IPS-NIHi11 (cell line): ENCODE measurements around the gene TWSG1.
A peak's percentile ranks its signal among the peaks of the same experiment; 100 is the strongest.

Experiments
- DNase-seq: peaks from one replicate; pipeline ENCODE4 v3.0.0; 2012; ENCODE audit warnings: mixed read lengths, low spot score

TWSG1 gene

DNA sequence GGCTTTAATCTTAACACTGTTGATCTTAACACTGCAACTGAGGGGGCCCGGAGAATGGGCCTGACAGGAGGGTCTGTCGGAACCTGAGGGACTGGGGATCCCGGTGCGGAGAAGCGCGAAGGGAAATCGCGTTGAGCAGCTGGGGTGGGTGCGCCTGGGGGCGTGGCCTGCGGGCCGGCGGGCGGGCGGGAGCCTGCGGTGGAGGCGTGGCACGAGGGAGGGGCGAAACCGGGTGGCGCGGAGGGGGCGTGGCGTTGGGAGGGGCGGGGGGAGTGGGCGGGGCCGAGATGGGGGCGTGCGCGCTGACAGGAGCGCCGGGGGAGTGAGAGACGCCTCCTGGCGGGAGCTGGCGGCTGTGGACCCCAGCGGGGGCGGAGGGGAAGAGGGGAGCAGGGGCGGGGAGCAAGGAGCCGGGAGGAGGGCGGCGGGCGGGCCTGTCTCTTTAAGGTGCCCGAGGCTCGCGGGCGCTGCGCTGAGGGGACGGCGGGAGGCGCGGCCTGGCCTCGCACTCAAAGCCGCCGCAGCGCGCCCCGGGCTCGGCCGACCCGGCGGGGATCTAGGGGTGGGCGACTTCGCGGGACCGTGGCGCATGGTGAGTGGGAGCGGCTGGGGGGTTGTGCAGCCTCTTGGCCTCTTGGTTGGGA lies at the start of gene TWSG1:
TSS of gene TWSG1 (plus strand) at position 445 of the 644 bp plus-strand sequence. CDS start 2,457 bp downstream, outside the sequence.
- DNase-seq: peak; percentile 97

DNA sequence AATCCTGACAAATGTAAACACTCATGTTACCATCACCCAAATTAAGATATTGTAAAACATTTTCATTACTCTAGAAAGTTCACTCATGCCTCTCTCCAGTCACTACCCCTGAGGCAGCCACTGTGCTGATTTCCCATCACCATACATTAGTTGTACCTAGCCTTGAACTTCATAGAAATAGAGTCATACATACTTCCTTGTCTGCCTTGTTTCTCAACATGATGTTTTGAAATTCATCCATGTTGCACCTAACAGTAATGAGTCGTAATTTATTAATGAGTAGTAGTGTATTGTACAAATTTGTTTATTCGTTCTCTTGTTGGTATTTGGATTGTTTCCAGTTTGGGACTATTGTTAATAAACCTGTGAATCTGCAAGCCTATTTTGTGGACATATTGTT lies 49.0 kb upstream of the TWSG1 start:
- no peak for DNase-seq

GRCh38 chr18:9287036-9287435 lies 47.5 kb upstream of the TWSG1 start:
- no peak for DNase-seq

- DNase-seq: no peak
Observed at GRCh38 chr18:9289698-9290097, 44.9 kb upstream of the TWSG1 start.

DNA sequence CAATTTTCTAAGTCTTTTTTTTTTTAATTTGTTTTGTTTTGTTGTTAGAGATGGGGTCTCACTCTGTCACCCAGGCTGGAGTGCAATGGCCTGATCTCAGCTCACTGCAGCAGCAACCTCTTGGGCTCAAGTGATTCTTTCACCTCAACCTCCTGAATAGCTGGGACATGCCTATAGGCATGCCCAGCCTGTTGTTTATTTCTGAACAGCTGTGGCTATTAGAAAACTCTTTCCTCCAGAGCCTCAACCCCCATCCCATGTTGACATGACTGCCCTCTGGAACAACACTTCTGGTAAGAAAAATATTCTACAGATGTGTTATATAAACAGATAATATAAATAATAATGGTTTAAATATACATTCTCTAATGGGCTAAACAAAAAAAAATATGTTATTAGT lies 44.4 kb upstream of the TWSG1 start:
- no peak for DNase-seq

DNA sequence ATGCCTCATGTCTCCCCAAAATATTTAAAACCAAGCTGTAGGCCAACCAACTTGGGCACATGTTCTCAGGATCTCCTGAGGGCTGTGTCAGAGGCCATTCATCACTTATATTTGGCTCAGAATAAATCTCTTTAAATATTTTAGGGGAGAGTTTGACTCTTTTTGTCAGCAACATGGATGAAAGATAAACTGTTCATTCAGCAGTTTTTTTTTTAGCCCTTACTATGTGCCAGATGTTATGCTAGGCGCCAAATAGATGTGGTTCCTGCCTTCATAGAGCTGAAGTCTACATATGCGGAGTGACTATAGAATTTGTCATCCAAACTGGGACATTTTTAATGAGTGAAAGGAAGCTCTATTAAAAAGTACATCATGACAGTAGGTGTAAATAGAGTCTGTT lies 42.5 kb upstream of the TWSG1 start:
- no peak for DNase-seq

DNA sequence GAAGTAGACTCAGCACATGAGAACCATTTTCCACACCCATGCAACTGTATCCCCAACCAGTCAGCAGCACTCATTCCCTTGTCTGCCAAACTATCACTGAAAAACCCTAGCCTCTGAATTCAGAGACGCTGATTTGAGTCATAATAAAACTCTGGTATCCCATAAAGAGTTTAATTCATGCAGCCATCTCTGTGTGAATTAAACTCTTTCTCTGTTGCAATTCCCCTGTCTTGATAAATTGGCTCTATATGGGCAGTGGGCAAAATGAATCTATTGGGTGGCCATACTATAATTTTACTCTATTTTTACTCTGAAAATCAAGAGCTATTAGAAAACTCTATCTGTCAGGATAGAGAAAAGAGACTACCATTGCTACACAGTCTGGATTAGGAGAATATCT lies 40.6 kb upstream of the TWSG1 start:
- no peak for DNase-seq

GRCh38 chr18:9296233-9297006 lies 38.2 kb upstream of the TWSG1 start:
- DNase-seq: no peak

- DNase-seq: no peak
Observed at GRCh38 chr18:9297007-9297393, 37.6 kb upstream of the TWSG1 start.

DNA sequence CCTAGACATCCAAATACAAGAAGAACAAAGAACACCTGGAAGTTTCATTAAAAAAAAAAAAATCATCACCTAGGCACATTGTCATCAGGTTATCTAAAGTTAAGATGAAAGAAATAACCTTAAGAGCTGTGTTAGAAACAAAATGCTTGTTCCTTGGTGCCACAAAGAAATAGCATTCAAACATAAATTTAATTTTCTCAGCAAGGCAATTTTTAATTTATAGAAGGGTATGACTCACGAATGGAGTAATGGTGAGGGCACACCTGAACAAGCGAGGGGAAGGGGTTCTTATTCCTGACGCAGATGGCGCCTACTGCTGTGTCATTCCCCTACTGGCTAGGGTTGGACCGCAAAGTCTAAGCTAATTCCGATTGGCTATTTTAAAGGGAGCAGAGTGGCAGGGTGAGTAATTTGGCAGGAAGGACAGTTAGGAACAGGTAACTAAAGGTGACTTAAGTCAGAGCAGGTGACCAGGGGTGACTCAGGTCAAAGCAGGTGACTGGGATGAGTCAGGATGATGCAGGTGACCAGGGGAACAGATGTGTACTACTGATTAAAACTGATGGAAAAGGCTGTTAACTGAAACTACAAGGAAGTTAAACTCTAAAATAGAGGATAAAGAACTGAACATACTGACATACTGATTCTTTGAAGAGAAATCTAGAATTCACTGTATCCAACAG lies 30.0 kb upstream of the TWSG1 start:
- DNase-seq: no peak

GRCh38 chr18:9319333-9319732 lies 15.2 kb upstream of the TWSG1 start:
- DNase-seq: no peak

GRCh38 chr18:9321017-9321452 lies 13.5 kb upstream of the TWSG1 start:
- DNase-seq: no peak

DNA sequence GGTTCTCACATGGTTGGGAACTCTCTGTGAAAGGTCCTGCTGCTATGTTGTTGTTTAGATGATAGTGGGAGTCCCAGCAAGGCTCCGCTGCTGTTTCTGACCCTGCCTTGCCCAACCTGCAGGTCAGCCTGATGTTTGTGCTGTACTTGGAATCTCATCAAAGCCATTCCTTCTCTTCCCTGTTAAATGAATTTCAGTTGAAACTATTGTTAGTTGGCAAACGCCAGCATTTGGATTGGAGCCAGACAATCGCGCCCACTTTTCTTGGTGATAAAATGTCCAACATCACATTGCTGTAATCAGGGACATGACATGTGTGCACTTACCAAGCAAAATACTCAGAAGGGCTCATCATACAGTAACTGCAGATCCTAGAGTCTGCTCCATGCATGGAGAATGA lies 12.8 kb upstream of the TWSG1 start:
- DNase-seq: no peak

GRCh38 chr18:9322744-9323143 lies 11.8 kb upstream of the TWSG1 start:
- no peak for DNase-seq

- no peak for DNase-seq
Observed at GRCh38 chr18:9323750-9324445, 10.7 kb upstream of the TWSG1 start.

- DNase-seq: no peak
Observed at GRCh38 chr18:9325716-9326115, 8.9 kb upstream of the TWSG1 start.

- no peak for DNase-seq
Observed at GRCh38 chr18:9328776-9329175, 5.8 kb upstream of the TWSG1 start.

- no peak for DNase-seq
Observed at GRCh38 chr18:9329471-9329870, 5.1 kb upstream of the TWSG1 start.

DNA sequence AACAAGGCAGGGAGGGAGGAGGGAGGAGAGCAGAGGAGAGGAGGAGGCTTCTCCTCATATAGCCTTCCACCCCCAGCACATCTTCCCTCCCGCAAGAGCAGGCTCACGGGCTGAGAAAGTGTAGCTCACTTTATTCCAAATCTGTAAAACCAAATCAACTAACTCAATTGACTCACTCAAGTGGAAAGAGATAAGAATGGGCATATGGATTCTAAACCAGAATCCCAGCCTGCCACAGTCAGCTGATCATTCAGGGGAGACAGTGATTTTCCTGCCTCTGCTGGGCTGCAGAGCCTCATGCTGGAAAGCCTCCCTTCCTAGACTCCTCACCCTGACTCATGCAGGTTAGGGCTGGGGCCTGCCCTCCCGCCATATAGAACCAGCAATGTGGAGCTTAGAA lies 4.2 kb upstream of the TWSG1 start:
- DNase-seq: no peak

DNA sequence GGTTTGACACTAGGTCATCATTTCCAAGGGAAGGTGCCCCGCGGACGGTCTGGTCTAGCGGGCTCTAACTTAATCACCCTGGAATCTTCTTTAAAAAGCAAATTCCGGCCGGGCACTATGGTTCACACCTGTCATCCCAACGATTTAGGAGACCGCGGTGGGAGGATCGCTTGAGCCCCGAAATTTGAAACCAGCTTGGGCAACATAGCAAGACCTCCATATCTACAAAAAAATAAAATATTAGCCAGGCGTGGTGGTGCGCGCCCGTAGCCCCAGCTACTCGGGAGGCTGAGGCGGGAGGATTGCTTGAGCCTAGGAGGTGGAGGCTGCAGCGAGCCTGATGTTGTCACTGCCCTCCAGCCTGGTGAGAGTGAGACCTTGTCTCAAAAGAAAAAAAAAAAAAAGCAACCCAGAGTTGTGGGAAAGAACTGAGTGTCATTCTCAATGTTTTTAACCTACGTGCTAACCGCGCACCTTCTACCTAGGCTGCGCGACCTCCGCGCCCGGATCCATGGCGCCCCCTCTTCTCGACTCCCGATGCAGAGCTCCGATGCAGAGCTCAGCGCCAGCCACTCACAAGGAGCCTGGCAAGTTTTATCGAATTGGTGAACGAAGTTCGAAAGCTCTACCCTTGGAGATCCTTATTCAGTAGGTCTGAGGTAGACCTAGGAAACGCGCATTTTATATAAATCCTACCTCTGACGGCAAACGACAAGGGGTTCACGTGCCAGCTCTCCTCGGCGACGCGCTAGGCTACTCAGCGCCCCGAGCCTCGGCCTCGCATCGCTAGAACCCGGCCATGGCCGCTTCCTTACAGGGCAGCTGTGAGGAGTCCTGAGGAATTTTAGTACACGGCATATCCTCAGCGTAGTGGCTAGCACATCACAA lies 888 bp upstream of the TWSG1 start:
- DNase-seq: peak; percentile 73

- peak; percentile 64 for DNase-seq
Observed at GRCh38 chr18:9334973-9335696, 562 bp downstream of the TWSG1 start.
